BJ (cell line): ENCODE data around the gene JAML. TPM values are rescaled to one million over a fixed set of nuclear protein-coding genes. Genes with fewer than 3 reads are reported as not detected.

Source experiments
- CTCF ChIA-PET: fragments of 350-600 bp; formaldehyde crosslinking; extraction: SDS; loops from one replicate; lab custom pipeline; 2021; ENCODE audit warnings: antibody characterized with exemption, inconsistent platforms; lab: Yijun Ruan, JAX
- POLR2A ChIA-PET: fragments of 300-600 bp; sonication (Branson Sonifier 250); formaldehyde crosslinking; extraction: SDS; loops from one replicate; lab custom pipeline; 2021; ENCODE audit warnings: antibody characterized with exemption; lab: Charles Lee
- DNase-seq: peaks from one replicate; pipeline ENCODE4 v3.0.0-alpha.2; 2011; ENCODE audit warnings: low read depth
- H3K27me3 ChIP-seq: 2 replicates; pipeline ENCODE4 v1.6.0; 2011; ENCODE audit warnings: low read length; ENCODE audit not compliant: control insufficient read depth, insufficient read depth
- H3K36me3 ChIP-seq: 2 replicates; pipeline ENCODE4 v1.5.1; 2011; ENCODE audit warnings: low read length; ENCODE audit not compliant: control insufficient read depth, insufficient read depth
- H3K4me3 ChIP-seq: 2 replicates; pipeline ENCODE4 v1.5.1; 2011; ENCODE audit warnings: low read depth, mild to moderate bottlenecking, control low read depth, low read length
- polyA plus RNA-seq: library from polyadenylated mRNA; depleted of rRNA; stranded (reverse); fragments of >200 nt; gene quantifications from 2 replicates; pipeline ENCODE4 v1.2.3, GENCODE V29; 2011
- TF ChIP-seq, protein P1 (sequence below): IDR thresholded peaks from 2 replicates; pipeline ENCODE4 v1.5.1; 2011; ENCODE audit warnings: low read depth, mild to moderate bottlenecking, control low read depth, inconsistent platforms, low read length, moderate library complexity; ENCODE audit not compliant: insufficient read depth

Gene JAML
- polyA plus RNA-seq, 1 experiment = not detected

DNA sequence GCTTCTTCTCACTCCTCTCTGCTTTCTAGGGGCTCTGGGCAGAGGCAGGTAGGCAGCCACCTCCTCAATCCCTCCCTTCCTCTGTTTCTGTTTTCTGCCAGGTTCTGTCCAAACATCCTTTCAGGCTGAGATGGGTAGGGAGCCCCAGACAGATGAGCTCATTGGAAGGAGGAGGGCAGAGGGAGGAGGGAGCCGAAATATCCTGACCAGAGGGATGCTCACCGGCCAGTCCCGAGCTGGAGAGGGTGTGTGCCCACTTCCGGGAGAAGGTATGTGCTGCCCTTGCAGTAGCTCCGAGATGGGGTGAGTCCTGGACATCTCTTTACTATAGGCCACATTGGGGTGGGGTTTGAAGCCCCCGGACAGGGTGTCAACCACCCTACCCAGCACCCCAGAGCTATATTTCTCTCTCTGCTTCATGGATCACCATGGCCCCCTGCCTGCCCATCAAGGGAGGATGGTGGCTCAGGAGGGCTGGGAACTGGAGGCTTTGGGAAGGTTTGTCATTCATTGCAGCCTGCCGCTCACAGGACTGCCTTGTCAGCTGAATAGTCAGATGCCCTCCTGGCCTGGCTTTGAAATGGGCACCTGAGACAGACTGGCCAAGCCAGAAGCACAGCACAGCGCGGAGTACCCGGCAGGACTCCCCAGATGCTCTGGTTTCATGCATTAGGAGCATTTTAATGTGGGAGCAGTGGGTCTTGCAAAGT, 67.5 kb downstream of the JAML start:
- no peak for DNase-seq
- H3K4me3 ChIP-seq = no peak overlapping the region
- CTCF ChIA-PET = interaction anchor here (1.5 to 5.7 kb wide), 2 partner anchors 11 to 14 kb away, joined by 4 to 60 read pairs; no protein-coding TSS in a partner anchor
- no peaks in the 10 kb centered on the region for H3K36me3 ChIP-seq
- POLR2A ChIA-PET = no interaction called here
- TF ChIP-seq, protein P1, sequence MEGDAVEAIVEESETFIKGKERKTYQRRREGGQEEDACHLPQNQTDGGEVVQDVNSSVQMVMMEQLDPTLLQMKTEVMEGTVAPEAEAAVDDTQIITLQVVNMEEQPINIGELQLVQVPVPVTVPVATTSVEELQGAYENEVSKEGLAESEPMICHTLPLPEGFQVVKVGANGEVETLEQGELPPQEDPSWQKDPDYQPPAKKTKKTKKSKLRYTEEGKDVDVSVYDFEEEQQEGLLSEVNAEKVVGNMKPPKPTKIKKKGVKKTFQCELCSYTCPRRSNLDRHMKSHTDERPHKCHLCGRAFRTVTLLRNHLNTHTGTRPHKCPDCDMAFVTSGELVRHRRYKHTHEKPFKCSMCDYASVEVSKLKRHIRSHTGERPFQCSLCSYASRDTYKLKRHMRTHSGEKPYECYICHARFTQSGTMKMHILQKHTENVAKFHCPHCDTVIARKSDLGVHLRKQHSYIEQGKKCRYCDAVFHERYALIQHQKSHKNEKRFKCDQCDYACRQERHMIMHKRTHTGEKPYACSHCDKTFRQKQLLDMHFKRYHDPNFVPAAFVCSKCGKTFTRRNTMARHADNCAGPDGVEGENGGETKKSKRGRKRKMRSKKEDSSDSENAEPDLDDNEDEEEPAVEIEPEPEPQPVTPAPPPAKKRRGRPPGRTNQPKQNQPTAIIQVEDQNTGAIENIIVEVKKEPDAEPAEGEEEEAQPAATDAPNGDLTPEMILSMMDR = no peak
- H3K27me3 ChIP-seq = peaks cover 62% of the 10 kb centered on the region

DNA sequence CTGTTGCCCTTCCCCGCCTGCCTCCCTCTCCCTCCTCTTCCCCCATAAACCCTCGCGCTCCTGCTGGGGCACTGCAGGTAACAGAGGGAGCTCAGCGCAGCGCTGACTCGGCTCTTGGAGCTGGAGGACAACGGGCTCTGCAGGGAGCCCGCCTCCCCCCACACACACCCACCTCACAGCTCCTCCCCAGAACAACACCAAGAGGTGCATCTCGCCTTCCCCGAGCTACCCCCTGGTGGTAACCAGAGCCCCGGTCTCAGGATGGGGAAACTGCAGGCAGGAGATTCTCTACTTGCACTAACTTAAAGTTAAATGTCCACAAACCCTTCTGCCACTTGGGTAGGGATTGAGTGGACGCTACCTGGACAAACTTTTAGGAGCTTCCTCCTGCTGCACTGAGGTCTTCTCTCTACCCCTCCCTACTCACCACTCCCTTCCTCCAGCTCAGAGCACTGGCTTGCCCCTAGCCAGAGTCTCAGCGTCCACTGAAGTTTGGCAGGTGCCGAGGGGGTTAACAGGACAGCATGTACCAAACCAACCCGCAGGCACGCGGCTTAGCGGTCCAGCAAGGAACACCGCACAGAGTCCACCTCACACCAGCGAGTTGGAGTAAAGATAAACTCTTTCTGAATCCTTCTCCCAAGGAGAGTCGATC, 68.2 kb downstream of the JAML start:
- TF ChIP-seq, protein P1 = no peak
- peaks cover 64% of the 10 kb centered on the region for H3K27me3 ChIP-seq
- POLR2A ChIA-PET = no interaction called here
- no peak for DNase-seq
- CTCF ChIA-PET = interaction anchor here (0.7 to 5.7 kb wide), 4 partner anchors 10 to 18 kb away, joined by 3 to 60 read pairs (median 6); no protein-coding TSS in a partner anchor
- no peaks in the 10 kb centered on the region for H3K36me3 ChIP-seq
- H3K4me3 ChIP-seq = no peak overlapping the region

GRCh38 chr11:118155776-118156530, 68.9 kb downstream of the JAML start:
- Histone ChIP-seq H3K36me3 (no peaks in the 10 kb centered on the region), H3K4me3 (no peak overlapping the region), H3K27me3 (peaks cover 69% of the 10 kb centered on the region)
- ChIA-PET POLR2A (no interaction called here), CTCF (interaction anchor here (0.7 to 5.7 kb wide), 5 partner anchors 9 to 19 kb away, joined by 3 to 60 read pairs (median 4); no protein-coding TSS in a partner anchor)
- no peak for DNase-seq
- TF ChIP-seq, protein P1 = no peak

DNA sequence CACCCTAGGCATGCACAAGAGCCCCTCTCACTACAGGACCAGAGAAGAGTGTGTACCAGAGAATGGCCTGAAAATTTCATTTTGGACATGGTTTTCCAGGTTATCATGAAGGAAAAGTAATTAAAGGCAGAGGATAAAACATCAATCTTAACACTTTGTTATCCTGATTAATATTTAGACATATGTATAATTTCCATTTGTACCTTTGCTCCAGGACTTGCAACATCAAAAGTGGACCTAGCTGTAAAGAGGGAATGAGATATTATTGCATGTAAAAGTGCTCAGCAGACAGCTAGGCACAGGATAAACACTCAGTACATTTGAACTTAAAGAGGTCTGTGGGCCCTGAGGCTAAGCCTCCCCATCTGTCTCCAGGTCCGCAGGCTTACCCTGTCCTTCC, 70.2 kb downstream of the JAML start:
- no peaks in the 10 kb centered on the region for H3K36me3 ChIP-seq
- TF ChIP-seq, protein P1 = no peak
- H3K4me3 ChIP-seq = no peak overlapping the region
- CTCF ChIA-PET = interaction anchor here (1.1 to 5.7 kb wide), 2 partner anchors 14 to 16 kb away, joined by 3 to 60 read pairs; no protein-coding TSS in a partner anchor
- POLR2A ChIA-PET = no interaction called here
- DNase-seq = no peak
- peaks cover 76% of the 10 kb centered on the region for H3K27me3 ChIP-seq
